H9 (cell line): Measurements from ENCODE around the gene DAPK1. TPM values are rescaled to one million over a fixed set of nuclear protein-coding genes. Genes with fewer than 3 reads are reported as not detected.

Experiments used
- DNase-seq: peaks from one replicate; pipeline ENCODE4 v3.0.0-alpha.2; 2017
- H2AFZ ChIP-seq: one replicate; pipeline ENCODE4 v1.6.1; 2013; ENCODE audit warnings: mild to moderate bottlenecking, low read length, control low read depth, moderate library complexity
- H2AK5ac ChIP-seq: 2 replicates; pipeline ENCODE4 v1.6.1; 2013; ENCODE audit warnings: low read length, control low read depth, mixed read lengths; ENCODE audit not compliant: insufficient read length
- H2BK120ac ChIP-seq: one replicate; pipeline ENCODE4 v1.6.1; 2013; ENCODE audit warnings: low read depth, mild to moderate bottlenecking, low read length, control low read depth, inconsistent platforms; ENCODE audit not compliant: poor library complexity, severe bottlenecking
- H2BK12ac ChIP-seq: 2 replicates; pipeline ENCODE4 v1.6.1; 2013; ENCODE audit warnings: low read length, control low read depth, mixed read lengths, low read depth; ENCODE audit not compliant: insufficient read length
- H2BK15ac ChIP-seq: 2 replicates; pipeline ENCODE4 v1.6.1; 2013; ENCODE audit warnings: low read depth, low read length, control low read depth
- H2BK20ac ChIP-seq: one replicate; pipeline ENCODE4 v1.6.1; 2013; ENCODE audit warnings: low read depth, mild to moderate bottlenecking, low read length, control low read depth, inconsistent platforms; ENCODE audit not compliant: poor library complexity, severe bottlenecking
- H2BK5ac ChIP-seq: 2 replicates; pipeline ENCODE4 v1.6.1; 2013; ENCODE audit warnings: low read length, control low read depth, mixed read lengths; ENCODE audit not compliant: insufficient read length
- H3K14ac ChIP-seq: 2 replicates; pipeline ENCODE4 v1.6.1; 2013; ENCODE audit warnings: low read length, control low read depth; ENCODE audit not compliant: insufficient read depth
- H3K18ac ChIP-seq: 2 replicates; pipeline ENCODE4 v1.6.1; 2013; ENCODE audit warnings: low read depth, mild to moderate bottlenecking, mixed read lengths, low read length, control low read depth; ENCODE audit not compliant: insufficient read length
- H3K23ac ChIP-seq: 2 replicates; pipeline ENCODE4 v1.6.1; 2013; ENCODE audit warnings: low read length, control low read depth, mixed read lengths, low read depth; ENCODE audit not compliant: insufficient read length
- H3K23me2 ChIP-seq: 2 replicates; pipeline ENCODE4 v1.6.1; 2013; ENCODE audit warnings: low read depth, mild to moderate bottlenecking, mixed read lengths, low read length, control low read depth; ENCODE audit not compliant: insufficient read length, poor library complexity, severe bottlenecking
- H3K27ac ChIP-seq: 2 replicates; pipeline ENCODE4 v1.5.1; 2013; ENCODE audit warnings: low read length, control low read depth, mixed read lengths, low read depth; ENCODE audit not compliant: insufficient read length
- H3K27me3 ChIP-seq: 2 replicates; pipeline ENCODE4 v1.6.1; 2013; ENCODE audit warnings: low read length, control low read depth, inconsistent platforms; ENCODE audit not compliant: insufficient read depth
- H3K4ac ChIP-seq: 2 replicates; pipeline ENCODE4 v1.6.1; 2013; ENCODE audit warnings: low read depth, mild to moderate bottlenecking, control low read depth, inconsistent platforms, low read length, moderate library complexity
- H3K4me1 ChIP-seq: 2 replicates; pipeline ENCODE4 v1.6.1; 2013; ENCODE audit warnings: low read length, control low read depth, inconsistent platforms; ENCODE audit not compliant: insufficient read depth
- H3K4me2 ChIP-seq: 2 replicates; pipeline ENCODE4 v1.6.1; 2013; ENCODE audit warnings: low read length, control low read depth, mixed read lengths; ENCODE audit not compliant: insufficient read length, insufficient read depth
- H3K56ac ChIP-seq: 2 replicates; pipeline ENCODE4 v1.6.1; 2013; ENCODE audit warnings: low read depth, mild to moderate bottlenecking, mixed read lengths, low read length, control low read depth; ENCODE audit not compliant: insufficient read length
- H3K79me1 ChIP-seq: 2 replicates; pipeline ENCODE4 v1.6.1; 2013; ENCODE audit warnings: low read depth, mild to moderate bottlenecking, moderate library complexity, low read length, control low read depth, inconsistent platforms; ENCODE audit not compliant: insufficient read depth, poor library complexity, severe bottlenecking
- H3K79me2 ChIP-seq: 2 replicates; pipeline ENCODE4 v1.6.1; 2013; ENCODE audit warnings: low read length, control low read depth, inconsistent platforms; ENCODE audit not compliant: insufficient read depth
- H3K9ac ChIP-seq: 2 replicates; pipeline ENCODE4 v1.6.1; 2013; ENCODE audit warnings: low read length, control low read depth, mixed read lengths; ENCODE audit not compliant: insufficient read length; ENCODE audit errors: extremely low read depth
- H3K9me3 ChIP-seq: one replicate; pipeline ENCODE4 v1.6.1; 2013; ENCODE audit warnings: low read depth, low read length, inconsistent platforms; ENCODE audit not compliant: control insufficient read depth
- H3T11ph ChIP-seq: one replicate; pipeline ENCODE4 v1.6.1; 2013; ENCODE audit warnings: mild to moderate bottlenecking, low read length, control low read depth, inconsistent platforms
- H4K20me1 ChIP-seq: one replicate; pipeline ENCODE4 v1.6.1; 2013; ENCODE audit not compliant: control insufficient read depth, insufficient read length, insufficient read depth
- H4K5ac ChIP-seq: 2 replicates; pipeline ENCODE4 v1.6.1; 2013; ENCODE audit warnings: low read depth, mild to moderate bottlenecking, mixed read lengths, low read length, control low read depth; ENCODE audit not compliant: insufficient read length
- H4K8ac ChIP-seq: replicated peaks from 2 replicates; pipeline ENCODE4 v1.6.1; 2013; ENCODE audit warnings: low read length, control low read depth, mixed read lengths, low read depth; ENCODE audit not compliant: insufficient read length
- H4K91ac ChIP-seq: 2 replicates; pipeline ENCODE4 v1.6.1; 2013; ENCODE audit warnings: low read depth, mild to moderate bottlenecking, moderate library complexity, mixed read lengths, low read length, control low read depth; ENCODE audit not compliant: insufficient read length
- H3K27ac Mint-ChIP-seq, 3 experiments: 2 replicates in 2 of 3; 3 replicates in 1 of 3; pipeline ENCODE4 v1.8.0; 2020 to 2021; ENCODE audit warnings: mixed read lengths in 3 of 3, mild to moderate bottlenecking in 1 of 3, moderate library complexity in 1 of 3
- H3K27me3 Mint-ChIP-seq: 2 replicates; pipeline ENCODE4 v1.8.0; 2021; ENCODE audit warnings: low read depth, mild to moderate bottlenecking, moderate library complexity, mixed read lengths
- H3K36me3 Mint-ChIP-seq, 3 experiments: 2 replicates in 2 of 3; 3 replicates in 1 of 3; pipeline ENCODE4 v1.8.0; 2020 to 2021; ENCODE audit warnings: low read depth in 3 of 3, mixed read lengths in 3 of 3; ENCODE audit not compliant: insufficient read depth in 1 of 3
- H3K4me1 Mint-ChIP-seq, 2 experiments: 2 replicates each; pipeline ENCODE4 v1.8.0; 2020; ENCODE audit warnings: mixed read lengths in 2 of 2
- H3K4me3 Mint-ChIP-seq, 2 experiments: 2 replicates in 1 of 2; 3 replicates in 1 of 2; pipeline ENCODE4 v1.8.0; 2020 to 2021; ENCODE audit warnings: mild to moderate bottlenecking in 2 of 2, mixed read lengths in 2 of 2, moderate library complexity in 1 of 2
- H3K9me3 Mint-ChIP-seq, 2 experiments: 2 replicates in 1 of 2; 3 replicates in 1 of 2; pipeline ENCODE4 v1.8.0; 2020; ENCODE audit warnings: mild to moderate bottlenecking in 2 of 2, mixed read lengths in 2 of 2, moderate library complexity in 1 of 2
- WGBS: extraction: QIAGEN DNeasy Blood & Tissue Kit; methylation state at CpG from one replicate; pipeline ENCODE4 v1.1.7; 2013; ENCODE audit warnings: missing lambda C conversion rate, low lambda C conversion rate, mixed read lengths; ENCODE audit not compliant: insufficient read length; ENCODE audit errors: extremely low coverage; 5-methylcytosine and 5-hydroxymethylcytosine counted together
- total RNA-seq: library from RNA; stranded (reverse); gene quantifications from 2 replicates; pipeline ENCODE4 v1.2.1, GENCODE V29; 2021
- TF ChIP-seq, protein P1 (sequence below): fragments of 200-600 bp; sonication (generic); conservative IDR thresholded peaks from 3 replicates; pipeline ENCODE4 v1.8.0; 2021; ENCODE audit warnings: antibody characterized with exemption, mild to moderate bottlenecking

Gene DAPK1
- total RNA-seq, 1 experiment from 2014 or later, result 79.4 TPM

- no peak overlapping the region for H3K9ac ChIP-seq
- no peak overlapping the region for H3K14ac ChIP-seq
- peaks cover 8% of the 10 kb centered on the region; the same call in 1 of the 2 replicates for H3K79me2 ChIP-seq
- Mint-ChIP-seq H3K27ac (peak overlapping the region in 1 of 3 experiments; percentile 31; a peak in 2 of 7 replicates), H3K9me3 (no peaks in the 10 kb centered on the region), H3K4me1 (peaks cover 34 to 43% of the 10 kb centered on the region in 2 experiments), H3K36me3 (peaks cover 7 to 18% (median 11%) of the 10 kb centered on the region in 3 experiments; a peak in 5 of 7 replicates), H3K4me3 (no peak overlapping the region), H3K27me3 (no peaks in the 10 kb centered on the region; the same call in 1 of the 2 replicates)
- H3K27me3 ChIP-seq, result no peaks in the 10 kb centered on the region
- no peak overlapping the region for H2AFZ ChIP-seq
- no peak overlapping the region for H3K23ac ChIP-seq
- no peak overlapping the region for H4K8ac ChIP-seq
- H2BK5ac ChIP-seq, result no peak overlapping the region
- H2BK20ac ChIP-seq, result no peak overlapping the region
- H3K27ac ChIP-seq, result no peak overlapping the region
- no peak overlapping the region for H4K5ac ChIP-seq
- no peak overlapping the region for H4K91ac ChIP-seq
- H3K56ac ChIP-seq, result no peak overlapping the region
- H2BK120ac ChIP-seq, result no peak overlapping the region
- no peaks in the 10 kb centered on the region for H3K9me3 ChIP-seq
- peaks cover 10% of the 10 kb centered on the region; the same call in 1 of the 2 replicates for H3K4me1 ChIP-seq
- no peak overlapping the region for H3T11ph ChIP-seq
- no peak overlapping the region for H3K4ac ChIP-seq
- no peak overlapping the region for H3K4me2 ChIP-seq
- H2BK12ac ChIP-seq, result no peak overlapping the region
- H3K18ac ChIP-seq, result no peak overlapping the region
- peaks cover 3% of the 10 kb centered on the region for H3K79me1 ChIP-seq
- no peaks in the 10 kb centered on the region for H3K23me2 ChIP-seq
- H2AK5ac ChIP-seq, result no peak overlapping the region
- no CpG with 5 or more reads among the region's 4 CpGs for WGBS
- TF ChIP-seq, protein P1, sequence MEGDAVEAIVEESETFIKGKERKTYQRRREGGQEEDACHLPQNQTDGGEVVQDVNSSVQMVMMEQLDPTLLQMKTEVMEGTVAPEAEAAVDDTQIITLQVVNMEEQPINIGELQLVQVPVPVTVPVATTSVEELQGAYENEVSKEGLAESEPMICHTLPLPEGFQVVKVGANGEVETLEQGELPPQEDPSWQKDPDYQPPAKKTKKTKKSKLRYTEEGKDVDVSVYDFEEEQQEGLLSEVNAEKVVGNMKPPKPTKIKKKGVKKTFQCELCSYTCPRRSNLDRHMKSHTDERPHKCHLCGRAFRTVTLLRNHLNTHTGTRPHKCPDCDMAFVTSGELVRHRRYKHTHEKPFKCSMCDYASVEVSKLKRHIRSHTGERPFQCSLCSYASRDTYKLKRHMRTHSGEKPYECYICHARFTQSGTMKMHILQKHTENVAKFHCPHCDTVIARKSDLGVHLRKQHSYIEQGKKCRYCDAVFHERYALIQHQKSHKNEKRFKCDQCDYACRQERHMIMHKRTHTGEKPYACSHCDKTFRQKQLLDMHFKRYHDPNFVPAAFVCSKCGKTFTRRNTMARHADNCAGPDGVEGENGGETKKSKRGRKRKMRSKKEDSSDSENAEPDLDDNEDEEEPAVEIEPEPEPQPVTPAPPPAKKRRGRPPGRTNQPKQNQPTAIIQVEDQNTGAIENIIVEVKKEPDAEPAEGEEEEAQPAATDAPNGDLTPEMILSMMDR, result no peak
- no peak for DNase-seq
- H4K20me1 ChIP-seq, result no peaks in the 10 kb centered on the region
- H2BK15ac ChIP-seq, result no peak overlapping the region
These were observed 67.1 kb downstream of the DAPK1 start for GRCh38 chr9:87564791-87565241.
